ENCODE measurements around the gene GDI1. TPM values are rescaled to one million over a fixed set of nuclear protein-coding genes. Genes with fewer than 3 reads are reported as not detected.

GDI1 gene
- polyA plus RNA-seq, 1 of the 3 experiments (the other 2 are of a cell fraction) = 408 TPM

- 52% methylated on average over 7 of the region's 7 CpGs for WGBS (ENCODE audit: low lambda C conversion rate)
- no peaks in the 10 kb centered on the region for H3K9me2 ChIP-seq
- no peak for TF ChIP-seq GATA2 (CRISPR knock-in tag; IDR thresholded peaks at IDR 0.05)
- peaks cover 15% of the 10 kb centered on the region; the same call in 1 of the 2 replicates for H3K79me2 ChIP-seq (ENCODE audit: insufficient read depth)
- H3K27ac ChIP-seq (ENCODE audit: low read depth in 2 of 2, low read length in 1 of 2) = no peak overlapping the region
- CTCF ChIA-PET = interaction anchor here (1.0 kb wide), 1 partner anchor 18 kb away, joined by 4 read pairs; no protein-coding TSS in a partner anchor
- POLR2A ChIA-PET = no interaction called here
- no peak overlapping the region for H3K9ac ChIP-seq
- no peaks in the 10 kb centered on the region for H4K20me1 ChIP-seq (ENCODE audit: insufficient read depth)
- H3K27me3 ChIP-seq (ENCODE audit: insufficient read depth) = 0 out of 2 replicates have a peak, but pooled peaks cover 14% of the 10 kb centered on the region
- no peaks in the 10 kb centered on the region for H3F3A ChIP-seq (replicated peaks; ENCODE audit: insufficient read depth)
- peaks cover 0 to 14% of the 10 kb centered on the region in 2 experiments for H3K36me3 ChIP-seq (replicated peaks in 1 of 2; ENCODE audit: control insufficient read depth in 1 of 2, insufficient read depth in 2 of 2, low read length in 1 of 2)
- H3K4me1 ChIP-seq (ENCODE audit: control insufficient read depth in 1 of 2, insufficient read depth in 2 of 2, low read depth in 1 of 2, low read length in 1 of 2) = peaks cover 0 to 10% of the 10 kb centered on the region in 2 experiments; a peak in 1 of 4 replicates
- H3K9me3 ChIP-seq = no peaks in the 10 kb centered on the region
- no peak overlapping the region for H3K4me3 ChIP-seq (ENCODE audit: low read depth in 2 of 2, low read length in 1 of 2)
- no peak overlapping the region for H2AFZ ChIP-seq (ENCODE audit: low read depth)
- no peak overlapping the region for H3K4me2 ChIP-seq
- DNase-seq = no peak
Observed at GRCh38 chrX:154483325-154483724, 46.4 kb downstream of the GDI1 start.

GRCh38 chrX:154484255-154485149 is 47.5 kb downstream of the GDI1 start:
- no peaks in the 10 kb centered on the region for H3K9me2 ChIP-seq
- H3K4me3 ChIP-seq (ENCODE audit: low read depth in 2 of 2, low read length in 1 of 2) = no peak overlapping the region
- no peak for DNase-seq
- no peak overlapping the region for H3K9ac ChIP-seq
- peaks cover 0 to 14% of the 10 kb centered on the region in 2 experiments for H3K36me3 ChIP-seq (replicated peaks in 1 of 2; ENCODE audit: control insufficient read depth in 1 of 2, insufficient read depth in 2 of 2, low read length in 1 of 2)
- CTCF ChIA-PET = no interaction called here
- H3K4me1 ChIP-seq (ENCODE audit: control insufficient read depth in 1 of 2, insufficient read depth in 2 of 2, low read depth in 1 of 2, low read length in 1 of 2) = peaks cover 0 to 14% of the 10 kb centered on the region in 2 experiments; a peak in 1 of 4 replicates
- no peak for TF ChIP-seq USF1 (IDR thresholded peaks at IDR 0.05; ENCODE audit: borderline replicate concordance, low read depth)
- TF ChIP-seq SMC3 (IDR thresholded peaks at IDR 0.05; ENCODE audit: low read depth, low read length) = no peak
- no peak for TF ChIP-seq USF2 (IDR thresholded peaks at IDR 0.05; ENCODE audit: borderline replicate concordance, low read depth, low read length)
- H3K4me2 ChIP-seq = no peak overlapping the region
- no peaks in the 10 kb centered on the region for H4K20me1 ChIP-seq (ENCODE audit: insufficient read depth)
- H3K9me3 ChIP-seq = no peaks in the 10 kb centered on the region
- 49% methylated on average over 13 of the region's 16 CpGs for WGBS (ENCODE audit: low lambda C conversion rate)
- POLR2A ChIA-PET = no interaction called here
- H3F3A ChIP-seq (replicated peaks; ENCODE audit: insufficient read depth) = no peaks in the 10 kb centered on the region
- no peak overlapping the region for H2AFZ ChIP-seq (ENCODE audit: low read depth)
- H3K79me2 ChIP-seq (ENCODE audit: insufficient read depth) = peaks cover 15% of the 10 kb centered on the region; the same call in 1 of the 2 replicates
- 0 out of 2 replicates have a peak, but pooled peaks cover 15% of the 10 kb centered on the region for H3K27me3 ChIP-seq (ENCODE audit: insufficient read depth)
- H3K27ac ChIP-seq (ENCODE audit: low read depth in 2 of 2, low read length in 1 of 2) = no peak overlapping the region
